ENCODE data around the gene CMSS1.

Gene CMSS1

GRCh38 chr3:99817437-99818240 is at the start of gene CMSS1:
Gene CMSS1 (plus strand): TSS chr3:99817862.
- peak; percentile 58 for DNase-seq (ENCODE audit: low read depth)

- DNase-seq (ENCODE audit: low read depth), result no peak
These were observed 49.5 kb upstream of the CMSS1 start for GRCh38 chr3:99768126-99768525.

- DNase-seq (ENCODE audit: low read depth), result no peak
These were observed 48.7 kb upstream of the CMSS1 start for GRCh38 chr3:99768808-99769501.

GRCh38 chr3:99772171-99772570 is 45.5 kb upstream of the CMSS1 start:
- DNase-seq (ENCODE audit: low read depth), result no peak

GRCh38 chr3:99772671-99773070 is 45.0 kb upstream of the CMSS1 start:
- DNase-seq (ENCODE audit: low read depth), result no peak

GRCh38 chr3:99774467-99774866 is 43.2 kb upstream of the CMSS1 start:
- peak; percentile 70 for DNase-seq (ENCODE audit: low read depth)

GRCh38 chr3:99776516-99777209 is 41.0 kb upstream of the CMSS1 start:
- no peak for DNase-seq (ENCODE audit: low read depth)

- no peak for DNase-seq (ENCODE audit: low read depth)
These were observed 40.5 kb upstream of the CMSS1 start for GRCh38 chr3:99777210-99777549.

GRCh38 chr3:99777708-99778107 is 40.0 kb upstream of the CMSS1 start:
- no peak for DNase-seq (ENCODE audit: low read depth)

- no peak for DNase-seq (ENCODE audit: low read depth)
These were observed 36.9 kb upstream of the CMSS1 start for GRCh38 chr3:99780749-99781148.

GRCh38 chr3:99781761-99782160 is 35.9 kb upstream of the CMSS1 start:
- DNase-seq (ENCODE audit: low read depth), result no peak

- peak; percentile 91 for DNase-seq (ENCODE audit: low read depth)
These were observed 34.6 kb upstream of the CMSS1 start for GRCh38 chr3:99783011-99783573.

- DNase-seq (ENCODE audit: low read depth), result no peak
These were observed 28.5 kb upstream of the CMSS1 start for GRCh38 chr3:99789011-99789721.

- no peak for DNase-seq (ENCODE audit: low read depth)
These were observed 23.2 kb upstream of the CMSS1 start for GRCh38 chr3:99794485-99794884.

- DNase-seq (ENCODE audit: low read depth), result no peak
These were observed 22.1 kb upstream of the CMSS1 start for GRCh38 chr3:99795573-99795972.

GRCh38 chr3:99799422-99799821 is 18.2 kb upstream of the CMSS1 start:
- no peak for DNase-seq (ENCODE audit: low read depth)

GRCh38 chr3:99803297-99803696 is 14.4 kb upstream of the CMSS1 start:
- no peak for DNase-seq (ENCODE audit: low read depth)

GRCh38 chr3:99805160-99805559 is 12.5 kb upstream of the CMSS1 start:
- DNase-seq (ENCODE audit: low read depth), result no peak

GRCh38 chr3:99808163-99808794 is 9.4 kb upstream of the CMSS1 start:
- peak; percentile 73 for DNase-seq (ENCODE audit: low read depth)

GRCh38 chr3:99809565-99809964 is 8.1 kb upstream of the CMSS1 start:
- DNase-seq (ENCODE audit: low read depth), result no peak

- no peak for DNase-seq (ENCODE audit: low read depth)
These were observed 7.3 kb upstream of the CMSS1 start for GRCh38 chr3:99810403-99810802.

- DNase-seq (ENCODE audit: low read depth), result no peak
These were observed 620 bp upstream of the CMSS1 start for GRCh38 chr3:99817047-99817436.

Data from non-pigmented ciliary epithelial cell (primary cell).